Stomach (tissue), 9 donors: ENCODE results near the gene CCDC47. TPM values are rescaled to one million over a fixed set of nuclear protein-coding genes. Genes with fewer than 3 reads are reported as not detected.

Experiments used
- DNase-seq, 2 donors: peaks; one replicate each; pipeline versions ENCODE4 v3.0.0 to v3.0.0-alpha.2; 2013 to 2019
- H3K27ac ChIP-seq, 5 donors: fragments of 200-600 bp in 4 of 5; sonication (generic) in 4 of 5; one replicate each; pipeline ENCODE4 v1.5.1; 2013 to 2019; ENCODE audit warnings: mild to moderate bottlenecking in 1 of 5, moderate library complexity in 1 of 5
- H3K27me3 ChIP-seq, 3 donors: fragments of 200-600 bp; sonication (generic); one replicate each; pipeline ENCODE4 v1.5.1; 2017 to 2019; ENCODE audit warnings: mixed run types in 1 of 3
- H3K36me3 ChIP-seq, 4 donors: fragments of 200-600 bp; sonication (generic); 1 replicate in 3 of 4; 2 replicates in 1 of 4; pipeline ENCODE4 v1.5.1; 2016 to 2019
- H3K4me1 ChIP-seq, 4 donors: fragments of 200-600 bp; sonication (generic); one replicate each; pipeline ENCODE4 v1.5.1; 2016 to 2019
- H3K4me3 ChIP-seq, 4 donors: fragments of 200-600 bp; sonication (generic) in 3 of 4; one replicate each; pipeline ENCODE4 v1.5.1; 2016 to 2019; ENCODE audit warnings: mild to moderate bottlenecking in 1 of 4
- H3K9me3 ChIP-seq, 4 donors: fragments of 200-600 bp; sonication (generic); one replicate each; pipeline ENCODE4 v1.5.1; 2016 to 2019
- EP300 ChIP-seq: sonication (generic); formaldehyde crosslinking; IDR thresholded peaks from one replicate; pipeline ENCODE4 v1.6.1; 2017; ENCODE audit warnings: antibody characterized with exemption
- POLR2A ChIP-seq, 4 donors: fragments of 450-650 bp; IDR thresholded peaks; one replicate each; pipeline ENCODE4 v1.6.1; 2016; ENCODE audit warnings: antibody characterized with exemption in 4 of 4, control low read depth in 2 of 4, mild to moderate bottlenecking in 1 of 4, moderate library complexity in 1 of 4
- POLR2AphosphoS5 ChIP-seq, 3 donors: sonication (generic); formaldehyde crosslinking; IDR thresholded peaks; one replicate each; pipeline ENCODE4 v1.6.1; 2016; ENCODE audit warnings: antibody characterized with exemption in 3 of 3
- WGBS, 5 donors: extraction: QIAGEN DNeasy Blood & Tissue Kit in 3 of 5; methylation state at CpG; one replicate each; pipeline versions ENCODE4 v1.1.5 to v1.1.7; 2013 to 2018; 5-methylcytosine and 5-hydroxymethylcytosine counted together
- intact Hi-C: fragments of 100-400 bp; cut with DNase I; formaldehyde crosslinking; loops from one replicate; pipeline ENCODE4 v1.15.1; 2023; ENCODE audit warnings: low total_unique reads
- polyA plus RNA-seq, 3 donors: library from polyadenylated mRNA; stranded (reverse); fragments of 200-250 nt; gene quantifications; one replicate each; pipeline ENCODE4 v1.2.3, GENCODE V29; 2013
- total RNA-seq, 5 donors: library from RNA; depleted of rRNA; stranded (reverse); fragments of >200 nt; gene quantifications; one replicate each; pipeline versions ENCODE4 v1.1.0 to v1.2.3, GENCODE V29; 2014 to 2016
- TF ChIP-seq, protein P1 (sequence below), 7 experiments: fragments of 450-650 bp in 4 of 7; fragments of 200-600 bp in 3 of 7; sonication (generic) in 3 of 7; IDR thresholded peaks; one replicate each; pipeline ENCODE4 v1.5.1; 2016 to 2019; ENCODE audit warnings: antibody characterized with exemption in 7 of 7, control low read depth in 2 of 7, mild to moderate bottlenecking in 1 of 7
- donor health status: healthy with polysubstance abuse.
- donor health status: Bipolar disorder and iron deficiency.
- donor health status: healthy.

Gene CCDC47
- total and polyA plus RNA-seq, 8 donors: 11.5 to 139 (median 51.4) TPM

DNA sequence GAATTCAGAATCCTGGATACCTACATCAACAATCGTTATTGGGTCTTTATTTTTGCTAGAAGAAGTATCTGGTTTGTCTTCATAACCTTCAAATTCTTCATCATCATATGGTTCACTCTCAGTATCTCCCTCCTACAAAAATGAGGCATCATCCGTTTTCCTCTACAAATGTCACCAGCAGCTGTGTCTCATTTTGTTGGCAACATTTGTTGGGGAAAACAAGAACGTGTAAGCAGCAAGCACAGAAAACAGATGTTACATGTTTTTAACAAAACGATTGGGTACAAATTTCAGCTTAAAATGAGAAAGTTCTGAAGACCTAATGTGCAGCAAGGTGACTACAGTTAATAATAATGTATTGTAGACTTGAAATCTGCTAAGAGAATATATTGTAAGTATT lies 8.7 kb downstream of the CCDC47 start:
- peaks cover 0 to 70% (median 33%) of the 10 kb centered on the region in 4 donors for H3K4me1 ChIP-seq
- H3K9me3 ChIP-seq: no peaks in the 10 kb centered on the region
- no peak overlapping the region for H3K27ac ChIP-seq
- intact Hi-C loops: no loop called here
- TF ChIP-seq POLR2AphosphoS5 (IDR thresholded peaks at IDR 0.05) (no peak), POLR2A (IDR thresholded peaks at IDR 0.05) (no peak), EP300 (no peak)
- TF ChIP-seq, protein P1, sequence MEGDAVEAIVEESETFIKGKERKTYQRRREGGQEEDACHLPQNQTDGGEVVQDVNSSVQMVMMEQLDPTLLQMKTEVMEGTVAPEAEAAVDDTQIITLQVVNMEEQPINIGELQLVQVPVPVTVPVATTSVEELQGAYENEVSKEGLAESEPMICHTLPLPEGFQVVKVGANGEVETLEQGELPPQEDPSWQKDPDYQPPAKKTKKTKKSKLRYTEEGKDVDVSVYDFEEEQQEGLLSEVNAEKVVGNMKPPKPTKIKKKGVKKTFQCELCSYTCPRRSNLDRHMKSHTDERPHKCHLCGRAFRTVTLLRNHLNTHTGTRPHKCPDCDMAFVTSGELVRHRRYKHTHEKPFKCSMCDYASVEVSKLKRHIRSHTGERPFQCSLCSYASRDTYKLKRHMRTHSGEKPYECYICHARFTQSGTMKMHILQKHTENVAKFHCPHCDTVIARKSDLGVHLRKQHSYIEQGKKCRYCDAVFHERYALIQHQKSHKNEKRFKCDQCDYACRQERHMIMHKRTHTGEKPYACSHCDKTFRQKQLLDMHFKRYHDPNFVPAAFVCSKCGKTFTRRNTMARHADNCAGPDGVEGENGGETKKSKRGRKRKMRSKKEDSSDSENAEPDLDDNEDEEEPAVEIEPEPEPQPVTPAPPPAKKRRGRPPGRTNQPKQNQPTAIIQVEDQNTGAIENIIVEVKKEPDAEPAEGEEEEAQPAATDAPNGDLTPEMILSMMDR (IDR thresholded peaks at IDR 0.05): no peak
- WGBS, 5 donors: 58 to 77% (median 71%) methylated on average over 4 of the region's 4 CpGs
- H3K4me3 ChIP-seq: no peak overlapping the region
- H3K36me3 ChIP-seq: peaks cover 21 to 74% (median 72%) of the 10 kb centered on the region in 4 donors
- H3K27me3 ChIP-seq: no peaks in the 10 kb centered on the region
- DNase-seq: no peak

DNA sequence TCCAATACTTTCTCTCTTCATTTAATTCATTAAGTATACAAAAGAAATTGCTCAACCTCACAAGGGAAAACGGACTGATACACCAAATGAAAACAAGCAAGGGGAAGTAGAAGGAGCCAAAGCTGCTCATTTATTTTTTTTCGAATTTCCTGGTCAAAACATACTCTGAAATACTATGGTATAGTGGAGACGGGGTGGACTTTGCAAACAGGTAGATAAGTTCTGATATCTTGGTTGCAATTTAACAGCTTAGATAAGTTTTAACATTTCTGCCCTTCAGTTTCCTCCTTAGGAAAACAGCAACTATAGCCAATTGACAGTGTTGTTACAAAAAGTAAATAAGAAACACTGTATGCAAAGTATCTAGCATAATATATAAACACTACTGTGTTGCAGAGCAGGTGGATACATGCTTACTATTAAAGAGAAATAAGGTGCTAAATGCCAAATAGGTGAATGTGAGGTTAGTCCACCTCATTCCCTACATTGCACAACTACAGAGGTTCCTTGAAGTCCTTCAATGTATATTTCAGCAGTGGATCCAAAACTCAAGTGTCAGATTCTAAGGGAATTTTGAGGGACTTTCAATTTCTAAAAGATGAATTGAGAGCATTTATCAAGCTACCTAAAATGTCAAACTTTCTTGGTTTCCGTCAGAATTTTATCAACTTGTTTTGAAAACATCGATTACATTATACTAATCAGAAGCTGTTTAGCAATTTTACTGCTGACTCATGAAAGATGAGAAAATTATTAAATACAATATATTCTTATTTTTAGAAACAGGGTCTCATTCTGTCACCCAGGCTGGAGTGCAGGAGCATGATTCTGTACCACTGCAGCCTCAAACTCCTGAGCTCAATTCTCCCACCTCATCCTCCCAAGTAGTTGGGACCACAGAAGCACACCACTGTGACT lies 11.0 kb downstream of the CCDC47 start:
- intact Hi-C loops: no loop called here
- Histone ChIP-seq H3K4me3 (no peak overlapping the region), H3K4me1 (peaks cover 0 to 53% (median 20%) of the 10 kb centered on the region in 4 donors), H3K9me3 (no peaks in the 10 kb centered on the region), H3K36me3 (peaks cover 28 to 81% (median 80%) of the 10 kb centered on the region in 4 donors), H3K27me3 (no peaks in the 10 kb centered on the region), H3K27ac (peak overlapping the region in 3 of 5 donors; percentile 32 to 66 (median 62))
- DNase-seq: peak in 1 of 2 donors; percentile 12
- 41 to 58% (median 42%) methylated on average over 5 of the region's 5 CpGs for WGBS, 5 donors
- TF ChIP-seq POLR2A (IDR thresholded peaks at IDR 0.05): no peak
- TF ChIP-seq, protein P1 (IDR thresholded peaks at IDR 0.05): no peak
- TF ChIP-seq POLR2AphosphoS5 (IDR thresholded peaks at IDR 0.05): peak in 2 of 3 donors; percentile 4 to 18

DNA sequence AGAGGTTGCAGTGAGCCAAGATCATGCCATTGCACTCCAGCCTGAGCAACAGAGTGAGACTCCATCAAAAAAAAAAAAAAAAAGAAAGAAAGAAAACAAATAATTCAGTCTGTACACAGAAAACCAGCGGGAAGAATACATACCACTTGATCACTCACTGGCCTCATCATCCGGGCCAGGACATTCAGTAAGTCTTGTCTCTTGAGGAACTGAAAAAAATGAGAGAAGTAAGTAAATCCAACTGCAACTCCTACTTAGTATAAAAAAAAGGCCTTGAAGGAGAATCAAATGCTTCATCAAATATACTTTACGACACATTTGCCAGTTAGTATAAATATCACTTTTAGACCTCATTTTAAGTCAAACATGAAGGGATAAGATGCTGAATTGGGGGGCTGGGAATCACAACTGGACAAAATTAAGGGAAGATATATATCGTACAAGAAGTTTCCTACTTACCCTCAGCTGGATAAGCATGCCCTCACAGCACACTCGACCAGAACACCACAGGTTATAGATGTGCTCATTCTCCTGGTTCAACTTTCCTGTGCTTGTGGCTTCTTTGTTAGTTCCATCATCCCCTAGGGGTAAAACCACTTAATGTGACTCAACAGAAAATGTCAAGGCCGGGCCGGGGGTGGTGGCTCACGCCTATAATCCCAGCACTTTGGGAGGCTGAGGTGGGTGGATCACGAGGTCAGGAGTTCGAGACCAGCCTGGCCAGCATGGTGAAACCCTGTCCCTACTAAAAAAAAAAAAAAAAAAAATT lies 12.4 kb downstream of the CCDC47 start:
- DNase-seq: no peak
- intact Hi-C loops: no loop called here
- Histone ChIP-seq H3K27me3 (no peaks in the 10 kb centered on the region), H3K4me3 (no peak overlapping the region), H3K36me3 (peaks cover 40 to 95% (median 93%) of the 10 kb centered on the region in 4 donors), H3K9me3 (no peaks in the 10 kb centered on the region), H3K27ac (peak overlapping the region in 3 of 5 donors; percentile 32 to 66 (median 62)), H3K4me1 (peaks cover 0 to 38% (median 15%) of the 10 kb centered on the region in 4 donors)
- no peak for TF ChIP-seq POLR2AphosphoS5 (IDR thresholded peaks at IDR 0.05)
- WGBS, 5 donors: 74 to 90% (median 84%) methylated on average over 10 of the region's 10 CpGs

DNA sequence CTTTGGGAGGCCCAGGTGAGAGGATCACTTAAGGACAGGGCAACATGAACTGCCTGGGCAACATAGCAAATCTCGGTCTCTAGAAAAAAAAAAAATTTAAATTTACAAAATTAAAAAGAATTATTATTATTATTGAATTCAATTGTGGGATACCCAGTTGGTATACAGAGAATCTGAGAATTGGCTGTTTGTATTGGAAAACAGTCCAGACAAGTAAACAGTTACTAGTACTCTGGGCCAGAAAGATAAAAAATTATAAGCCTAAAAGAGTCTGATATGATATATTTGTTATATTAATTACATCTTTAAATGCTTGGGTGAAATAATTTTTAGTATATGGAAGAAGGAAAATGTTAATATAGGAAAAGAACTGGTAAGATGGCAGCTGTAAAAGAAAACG lies 15.0 kb downstream of the CCDC47 start:
- no peak overlapping the region for H3K4me3 ChIP-seq
- DNase-seq: no peak
- 59 to 87% (median 79%) methylated on average over 2 of the region's 2 CpGs for WGBS, 5 donors
- no peaks in the 10 kb centered on the region for H3K9me3 ChIP-seq
- intact Hi-C loops: no loop called here
- peaks cover 42 to 97% (median 93%) of the 10 kb centered on the region in 4 donors for H3K36me3 ChIP-seq
- H3K4me1 ChIP-seq: peaks cover 0 to 38% (median 14%) of the 10 kb centered on the region in 4 donors
- no peak overlapping the region for H3K27ac ChIP-seq
- no peaks in the 10 kb centered on the region for H3K27me3 ChIP-seq
- TF ChIP-seq POLR2AphosphoS5 (IDR thresholded peaks at IDR 0.05) (no peak), EP300 (no peak), POLR2A (IDR thresholded peaks at IDR 0.05) (no peak)
- TF ChIP-seq, protein P1 (IDR thresholded peaks at IDR 0.05): no peak
